SK-N-SH (cell line): ENCODE data around the gene SLC46A3. TPM values are rescaled to one million over a fixed set of nuclear protein-coding genes. Genes with fewer than 3 reads are reported as not detected.
A peak's percentile ranks its signal among the peaks of the same experiment; 100 is the strongest.

Source experiments
- CTCF ChIA-PET: fragments of 300-600, 350-600 bp; formaldehyde crosslinking; extraction: SDS; loops from one replicate; lab custom pipeline; 2021; lab: Yijun Ruan, JAX
- POLR2A ChIA-PET: fragments of 350-600 bp; sonication (Branson Sonifier 250); formaldehyde crosslinking; extraction: SDS; loops from one replicate; lab custom pipeline; 2020; ENCODE audit warnings: antibody characterized with exemption, inconsistent platforms; lab: Yijun Ruan, JAX
- DNase-seq: peaks from one replicate; pipeline ENCODE4 v3.0.0; 2012
- H2AFZ ChIP-seq: fragments of 200-600 bp; sonication (generic); 2 replicates; pipeline ENCODE4 v1.8.1; 2016; ENCODE audit warnings: antibody characterized with exemption, mild to moderate bottlenecking, low read depth
- H3F3A ChIP-seq: fragments of 200-600 bp; sonication (generic); replicated peaks from 2 replicates; pipeline ENCODE3; 2016; ENCODE audit warnings: antibody characterized with exemption, mild to moderate bottlenecking; ENCODE audit not compliant: insufficient read depth
- H3K27ac ChIP-seq, 2 experiments: fragments of 200-500 bp in 1 of 2; fragments of 200-600 bp in 1 of 2; sonication (Bioruptor generic) in 1 of 2; sonication (generic), shearing (Covaris generic) in 1 of 2; 2 replicates each; pipeline versions ENCODE4 v1.5.1 to v1.6.1; 2014 to 2016; ENCODE audit warnings: low read depth in 2 of 2, inconsistent platforms in 1 of 2, low read length in 1 of 2, mild to moderate bottlenecking in 1 of 2, mixed read lengths in 1 of 2
- H3K27me3 ChIP-seq: fragments of 200-600 bp; sonication (generic), shearing (Covaris generic); 2 replicates; pipeline ENCODE4 v1.6.1; 2016; ENCODE audit warnings: mixed run types; ENCODE audit not compliant: insufficient read depth
- H3K36me3 ChIP-seq, 2 experiments: fragments of 200-500 bp in 1 of 2; fragments of 200-600 bp in 1 of 2; sonication (Bioruptor generic) in 1 of 2; sonication (generic) in 1 of 2; replicated peaks in 1 of 2; 2 replicates each; pipeline versions ENCODE3 to v1.5.1; 2014 to 2016; ENCODE audit warnings: low read length in 1 of 2, mild to moderate bottlenecking in 1 of 2; ENCODE audit not compliant: insufficient read depth in 2 of 2, control insufficient read depth in 1 of 2
- H3K4me1 ChIP-seq, 2 experiments: fragments of 200-500 bp in 1 of 2; fragments of 200-600 bp in 1 of 2; sonication (Bioruptor generic) in 1 of 2; sonication (generic), shearing (Covaris generic) in 1 of 2; 2 replicates each; pipeline versions ENCODE4 v1.5.1 to v1.6.1; 2014 to 2016; ENCODE audit warnings: low read depth in 1 of 2, low read length in 1 of 2, mixed run types in 1 of 2; ENCODE audit not compliant: insufficient read depth in 2 of 2, control insufficient read depth in 1 of 2
- H3K4me2 ChIP-seq: fragments of 200-600 bp; sonication (generic), shearing (Covaris generic); 2 replicates; pipeline ENCODE4 v1.6.1; 2017; ENCODE audit warnings: mixed run types
- H3K4me3 ChIP-seq, 2 experiments: fragments of 200-500 bp in 1 of 2; fragments of 200-600 bp in 1 of 2; sonication (Bioruptor generic) in 1 of 2; sonication (generic), shearing (Covaris generic) in 1 of 2; 2 replicates each; pipeline versions ENCODE4 v1.5.1 to v1.8.1; 2014 to 2016; ENCODE audit warnings: low read depth in 2 of 2, inconsistent platforms in 1 of 2, low read length in 1 of 2, mild to moderate bottlenecking in 1 of 2, mixed read lengths in 1 of 2, moderate library complexity in 1 of 2
- H3K79me2 ChIP-seq: fragments of 200-600 bp; sonication (generic); 2 replicates; pipeline ENCODE4 v1.8.1; 2017; ENCODE audit warnings: mild to moderate bottlenecking; ENCODE audit not compliant: insufficient read depth
- H3K9ac ChIP-seq: fragments of 200-600 bp; sonication (generic); 2 replicates; pipeline ENCODE4 v1.6.1; 2017; ENCODE audit warnings: mixed run types
- H3K9me2 ChIP-seq: fragments of 200-600 bp; sonication (generic); 2 replicates; pipeline ENCODE4 v1.6.1; 2017; ENCODE audit warnings: mixed run types
- H3K9me3 ChIP-seq: fragments of 200-600 bp; sonication (generic); 2 replicates; pipeline ENCODE4 v1.6.1; 2017; ENCODE audit warnings: mixed run types, mild to moderate bottlenecking, moderate library complexity
- H4K20me1 ChIP-seq: fragments of 200-600 bp; sonication (generic); 2 replicates; pipeline ENCODE4 v1.6.1; 2017; ENCODE audit warnings: mild to moderate bottlenecking, mixed run types; ENCODE audit not compliant: insufficient read depth
- CTCF ChIP-seq: fragments of 200-600 bp; sonication (generic); IDR thresholded peaks from 2 replicates; pipeline ENCODE4 v1.6.1; 2017; ENCODE audit warnings: antibody characterized with exemption, mild to moderate bottlenecking, moderate library complexity
- ELF1 ChIP-seq: IDR thresholded peaks from 2 replicates; pipeline ENCODE4 v1.4.0; 2012
- FOSL2 ChIP-seq: IDR thresholded peaks from 2 replicates; pipeline ENCODE4 v1.4.0; 2012; ENCODE audit warnings: low read depth, mild to moderate bottlenecking, moderate library complexity, borderline replicate concordance
- FOXM1 ChIP-seq: IDR thresholded peaks from 2 replicates; pipeline ENCODE4 v1.4.0; 2012; ENCODE audit warnings: low read depth, mild to moderate bottlenecking
- GABPA ChIP-seq: IDR thresholded peaks from 2 replicates; pipeline ENCODE4 v1.4.0; 2012; ENCODE audit warnings: low read depth, mild to moderate bottlenecking
- MEF2A ChIP-seq: IDR thresholded peaks from 2 replicates; pipeline ENCODE4 v1.4.0; 2012; ENCODE audit warnings: low read depth, borderline replicate concordance
- NFIC ChIP-seq: IDR thresholded peaks from 2 replicates; pipeline ENCODE4 v1.4.0; 2012; ENCODE audit warnings: borderline replicate concordance
- NRF1 ChIP-seq: IDR thresholded peaks from 2 replicates; pipeline ENCODE4 v1.6.1; 2012; ENCODE audit warnings: low read depth, mild to moderate bottlenecking, low read length
- PBX3 ChIP-seq: IDR thresholded peaks from 2 replicates; pipeline ENCODE4; 2012
- POLR2AphosphoS5 ChIP-seq: IDR thresholded peaks from 2 replicates; pipeline ENCODE4 v1.6.1; 2012; ENCODE audit warnings: low read depth, low read length
- RAD21 ChIP-seq: IDR thresholded peaks from 2 replicates; pipeline ENCODE4 v1.6.1; 2012; ENCODE audit warnings: mild to moderate bottlenecking, low read length
- RCOR1 ChIP-seq: fragments of 150-350 bp; IDR thresholded peaks from 2 replicates; pipeline ENCODE4 v1.6.1; 2017; ENCODE audit warnings: antibody characterized with exemption, low read length
- RFX5 ChIP-seq: IDR thresholded peaks from 2 replicates; pipeline ENCODE4 v1.6.1; 2012; ENCODE audit warnings: mild to moderate bottlenecking, improper control_type of control experiment, low read length
- RXRA ChIP-seq: IDR thresholded peaks from 2 replicates; pipeline ENCODE4 v1.4.0; 2012; ENCODE audit warnings: low read depth, mild to moderate bottlenecking, borderline replicate concordance
- SMC3 ChIP-seq: IDR thresholded peaks from 2 replicates; pipeline ENCODE4 v1.6.1; 2012; ENCODE audit warnings: low read depth, low read length, improper control_type of control experiment
- TAF1 ChIP-seq: IDR thresholded peaks from 2 replicates; pipeline ENCODE4 v1.6.1; 2012; ENCODE audit warnings: low read depth, mild to moderate bottlenecking, low read length, moderate library complexity, borderline replicate concordance
- TCF12 ChIP-seq: IDR thresholded peaks from 2 replicates; pipeline ENCODE4 v1.4.0; 2012
- USF1 ChIP-seq: IDR thresholded peaks from 2 replicates; pipeline ENCODE4 v1.4.0; 2012; ENCODE audit warnings: low read depth, borderline replicate concordance
- USF2 ChIP-seq: fragments of 150-350 bp; IDR thresholded peaks from 2 replicates; pipeline ENCODE4 v1.6.1; 2017; ENCODE audit warnings: antibody characterized with exemption, low read length, low read depth, borderline replicate concordance
- YY1 ChIP-seq: IDR thresholded peaks from 2 replicates; pipeline ENCODE4 v1.4.0; 2012; ENCODE audit warnings: low read depth, mild to moderate bottlenecking
- ZBTB33 ChIP-seq: IDR thresholded peaks from 2 replicates; pipeline ENCODE4 v1.4.0; 2012; ENCODE audit warnings: low read depth, borderline replicate concordance
- WGBS: methylation state at CpG from one replicate; pipeline ENCODE4 v1.1.6; 2017; ENCODE audit warnings: low lambda C conversion rate; 5-methylcytosine and 5-hydroxymethylcytosine counted together
- polyA plus RNA-seq, 3 experiments: library from polyadenylated mRNA; depleted of rRNA; stranded (reverse); fragments of >200 nt; gene quantifications; 2 replicates each; pipeline ENCODE4 v1.2.3, GENCODE V29; 2012

The SLC46A3 gene
- polyA plus RNA-seq, 1 of the 3 experiments (the other 2 are of a cell fraction) = 2.0 TPM

- no peaks in the 10 kb centered on the region for H3K9me2 ChIP-seq
- peaks cover 34% of the 10 kb centered on the region for H3K79me2 ChIP-seq
- POLR2A ChIA-PET = no interaction called here
- H3K9ac ChIP-seq = no peak overlapping the region
- H2AFZ ChIP-seq = no peak overlapping the region
- H4K20me1 ChIP-seq = peaks cover 22% of the 10 kb centered on the region
- H3F3A ChIP-seq = no peaks in the 10 kb centered on the region
- H3K27ac ChIP-seq = no peak overlapping the region
- no peak overlapping the region for H3K4me3 ChIP-seq
- TF ChIP-seq NFIC = no peak
- TF ChIP-seq FOXM1 = no peak
- TF ChIP-seq RXRA = no peak
- TF ChIP-seq FOSL2 = no peak
- TF ChIP-seq POLR2AphosphoS5 = no peak
- TF ChIP-seq NRF1 = no peak
- TF ChIP-seq RFX5 = no peak
- no peak for TF ChIP-seq SMC3
- TF ChIP-seq USF1 = no peak
- no peak for TF ChIP-seq RAD21
- TF ChIP-seq MEF2A = no peak
- no peak for TF ChIP-seq RCOR1
- no peak for TF ChIP-seq CTCF
- TF ChIP-seq YY1 = no peak
- no peak for TF ChIP-seq TAF1
- TF ChIP-seq TCF12 = no peak
- TF ChIP-seq, all 33 proteins: peak for 0
- WGBS = 88% methylated on average over 9 of the region's 9 CpGs
- H3K4me1 ChIP-seq = no peaks in the 10 kb centered on the region; a peak in 1 of 4 replicates
- no peaks in the 10 kb centered on the region for H3K27me3 ChIP-seq
- no peak overlapping the region for H3K4me2 ChIP-seq
- no peaks in the 10 kb centered on the region for H3K9me3 ChIP-seq
- CTCF ChIA-PET = no interaction called here
- DNase-seq = no peak
- peaks cover 92 to 93% of the 10 kb centered on the region in 2 experiments for H3K36me3 ChIP-seq
Observed at GRCh38 chr13:28666897-28667488, 51.8 kb downstream of the SLC46A3 start.

- WGBS = 2% methylated on average over 4 of the region's 4 CpGs
Observed at GRCh38 chr13:28659621-28659970, 59.2 kb downstream of the SLC46A3 start.

More at GRCh38 chr13:28659621-28659970, 59.2 kb downstream of the SLC46A3 start:
- Histone ChIP-seq H3K4me3 (peak overlapping the region; percentile 87 to 98), H2AFZ (peak overlapping the region; percentile 54), H3K27ac (peak overlapping the region in 1 of 2 experiments; percentile 95; a peak in 3 of 4 replicates), H3K9me2 (no peaks in the 10 kb centered on the region), H3K36me3 (peaks cover 35 to 38% of the 10 kb centered on the region in 2 experiments), H3F3A (no peaks in the 10 kb centered on the region), H3K79me2 (peaks cover 93% of the 10 kb centered on the region), H3K9me3 (no peaks in the 10 kb centered on the region), H3K4me2 (peak overlapping the region; percentile 88), H3K4me1 (peaks cover 21 to 28% of the 10 kb centered on the region in 2 experiments; a peak in 3 of 4 replicates), H4K20me1 (peaks cover 37% of the 10 kb centered on the region), H3K9ac (peak overlapping the region; percentile 95), H3K27me3 (no peaks in the 10 kb centered on the region)
- POLR2A ChIA-PET = interaction anchor here (0.7 to 1.3 kb wide), 2 partner anchors 21 to 1149 kb away, joined by 4 to 5 read pairs; no protein-coding TSS in a partner anchor
- DNase-seq = no peak
- CTCF ChIA-PET = interaction anchor here (0.7 to 1.6 kb wide), 3 partner anchors 17 to 336 kb away, joined by 3 to 6 read pairs (median 5); no protein-coding TSS in a partner anchor
- TF ChIP-seq NFIC = no peak
- no peak for TF ChIP-seq GABPA
- TF ChIP-seq ELF1 = no peak
- no peak for TF ChIP-seq NRF1
- no peak for TF ChIP-seq FOSL2
- TF ChIP-seq ZBTB33 = no peak
- no peak for TF ChIP-seq USF2
- TF ChIP-seq RFX5 = no peak
- TF ChIP-seq POLR2AphosphoS5 = no peak
- no peak for TF ChIP-seq RAD21
- TF ChIP-seq PBX3 = no peak
